Measurements from ENCODE around the gene TMCC1.

The TMCC1 gene

GRCh38 chr3:129608936-129609590 lies 284.4 kb downstream of the TMCC1 start:
- no peak overlapping the region for H3K9ac ChIP-seq (ENCODE audit: low read length in 5 of 5)
- H3K27ac ChIP-seq (ENCODE audit: low read depth, low read length): peak overlapping the region; percentile 99
- peaks cover 11 to 83% (median 61%) of the 10 kb centered on the region in 5 donors for H3K4me1 ChIP-seq (ENCODE audit: control insufficient read depth in 5 of 5, insufficient read depth in 5 of 5, low read length in 5 of 5)
- no peaks in the 10 kb centered on the region for H3K27me3 ChIP-seq (ENCODE audit: control insufficient read depth in 5 of 5, insufficient read depth in 4 of 5, low read length in 5 of 5)
- H3K4me3 ChIP-seq (ENCODE audit: low read depth in 1 of 5, low read length in 5 of 5): no peak overlapping the region
- no peaks in the 10 kb centered on the region for H3K9me3 ChIP-seq (ENCODE audit: control insufficient read depth in 5 of 5, low read length in 5 of 5)
- H3K36me3 ChIP-seq (ENCODE audit: control insufficient read depth in 5 of 5, insufficient read depth in 5 of 5, low read length in 5 of 5): peaks cover 0 to 3% (median 0%) of the 10 kb centered on the region in 5 donors

- peaks cover 18 to 89% (median 69%) of the 10 kb centered on the region in 5 donors for H3K4me1 ChIP-seq (ENCODE audit: control insufficient read depth in 5 of 5, insufficient read depth in 5 of 5, low read length in 5 of 5)
- peak overlapping the region in 3 of 5 donors; percentile 14 to 67 (median 66) for H3K4me3 ChIP-seq (ENCODE audit: low read depth in 1 of 5, low read length in 5 of 5)
- peak overlapping the region in 2 of 5 donors; percentile 76 to 89 for H3K9ac ChIP-seq (ENCODE audit: low read length in 5 of 5)
- peaks cover 0 to under 1% (median 0%) of the 10 kb centered on the region in 5 donors for H3K9me3 ChIP-seq (ENCODE audit: control insufficient read depth in 5 of 5, low read length in 5 of 5)
- H3K27ac ChIP-seq (ENCODE audit: low read depth, low read length): peak overlapping the region; percentile 99
- H3K36me3 ChIP-seq (ENCODE audit: control insufficient read depth in 5 of 5, insufficient read depth in 5 of 5, low read length in 5 of 5): peaks cover 0 to 3% (median 0%) of the 10 kb centered on the region in 5 donors
- peaks cover 0 to 2% (median 0%) of the 10 kb centered on the region in 5 donors for H3K27me3 ChIP-seq (ENCODE audit: control insufficient read depth in 5 of 5, insufficient read depth in 4 of 5, low read length in 5 of 5)
Observed at GRCh38 chr3:129608087-129608935, 285.2 kb downstream of the TMCC1 start.

- H3K4me3 ChIP-seq (ENCODE audit: low read depth in 1 of 5, low read length in 5 of 5): peak overlapping the region; percentile 58 to 68 (median 67)
- peaks cover 0 to 6% (median 0%) of the 10 kb centered on the region in 5 donors for H3K27me3 ChIP-seq (ENCODE audit: control insufficient read depth in 5 of 5, insufficient read depth in 4 of 5, low read length in 5 of 5)
- peaks cover 0 to 9% (median 0%) of the 10 kb centered on the region in 5 donors for H3K36me3 ChIP-seq (ENCODE audit: control insufficient read depth in 5 of 5, insufficient read depth in 5 of 5, low read length in 5 of 5)
- peak overlapping the region; percentile 99 for H3K27ac ChIP-seq (ENCODE audit: low read depth, low read length)
- H3K9me3 ChIP-seq (ENCODE audit: control insufficient read depth in 5 of 5, low read length in 5 of 5): peaks cover 0 to 3% (median 0%) of the 10 kb centered on the region in 5 donors
- H3K4me1 ChIP-seq (ENCODE audit: control insufficient read depth in 5 of 5, insufficient read depth in 5 of 5, low read length in 5 of 5): peaks cover 24 to 90% (median 69%) of the 10 kb centered on the region in 5 donors
- peak overlapping the region; percentile 50 to 91 (median 78) for H3K9ac ChIP-seq (ENCODE audit: low read length in 5 of 5)
Observed at GRCh38 chr3:129607391-129608068, 286.0 kb downstream of the TMCC1 start.

- H3K36me3 ChIP-seq (ENCODE audit: control insufficient read depth in 5 of 5, insufficient read depth in 5 of 5, low read length in 5 of 5): peaks cover 0 to 10% (median 0%) of the 10 kb centered on the region in 5 donors
- H3K9me3 ChIP-seq (ENCODE audit: control insufficient read depth in 5 of 5, low read length in 5 of 5): peaks cover 0 to 3% (median 0%) of the 10 kb centered on the region in 5 donors
- peak within 1 kb of the TSS; percentile 50 to 91 (median 78) for H3K9ac ChIP-seq (ENCODE audit: low read length in 5 of 5)
- H3K27me3 ChIP-seq (ENCODE audit: control insufficient read depth in 5 of 5, insufficient read depth in 4 of 5, low read length in 5 of 5): peaks cover 0 to 6% (median 0%) of the 10 kb centered on the region in 5 donors
- peak within 1 kb of the TSS; percentile 99 for H3K27ac ChIP-seq (ENCODE audit: low read depth, low read length)
- H3K4me1 ChIP-seq (ENCODE audit: control insufficient read depth in 5 of 5, insufficient read depth in 5 of 5, low read length in 5 of 5): peaks cover 29 to 90% (median 69%) of the 10 kb centered on the region in 5 donors
- H3K4me3 ChIP-seq (ENCODE audit: low read depth in 1 of 5, low read length in 5 of 5): peak within 1 kb of the TSS; percentile 67 to 81 (median 80)
Observed at GRCh38 chr3:129606636-129607390, 286.7 kb downstream of the TMCC1 start, which contains the start of gene PLXND1. TSS of gene PLXND1 (minus strand) at chr3:129606676. CDS start at chr3:129606639, 37 bp downstream.

GRCh38 chr3:129605922-129606635 lies 287.4 kb downstream of the TMCC1 start:
- Histone ChIP-seq H3K4me3 (ENCODE audit: low read depth in 1 of 5, low read length in 5 of 5) (peak overlapping the region in 4 of 5 donors; percentile 75 to 81 (median 80)), H3K9me3 (ENCODE audit: control insufficient read depth in 5 of 5, low read length in 5 of 5) (peaks cover 0 to 3% (median 0%) of the 10 kb centered on the region in 5 donors), H3K27me3 (ENCODE audit: control insufficient read depth in 5 of 5, insufficient read depth in 4 of 5, low read length in 5 of 5) (peaks cover 0 to 6% (median 0%) of the 10 kb centered on the region in 5 donors), H3K9ac (ENCODE audit: low read length in 5 of 5) (peak overlapping the region in 3 of 5 donors; percentile 67 to 79 (median 75)), H3K4me1 (ENCODE audit: control insufficient read depth in 5 of 5, insufficient read depth in 5 of 5, low read length in 5 of 5) (peaks cover 32 to 90% (median 71%) of the 10 kb centered on the region in 5 donors), H3K36me3 (ENCODE audit: control insufficient read depth in 5 of 5, insufficient read depth in 5 of 5, low read length in 5 of 5) (peaks cover 0 to 11% (median 3%) of the 10 kb centered on the region in 5 donors), H3K27ac (ENCODE audit: low read depth, low read length) (peak overlapping the region; percentile 75)

- peak overlapping the region in 3 of 5 donors; percentile 67 to 79 (median 75) for H3K9ac ChIP-seq (ENCODE audit: low read length in 5 of 5)
- peaks cover 0 to 14% (median 5%) of the 10 kb centered on the region in 5 donors for H3K36me3 ChIP-seq (ENCODE audit: control insufficient read depth in 5 of 5, insufficient read depth in 5 of 5, low read length in 5 of 5)
- H3K27ac ChIP-seq (ENCODE audit: low read depth, low read length): peak overlapping the region; percentile 97
- peaks cover 0 to 3% (median 0%) of the 10 kb centered on the region in 5 donors for H3K9me3 ChIP-seq (ENCODE audit: control insufficient read depth in 5 of 5, low read length in 5 of 5)
- peaks cover 35 to 93% (median 78%) of the 10 kb centered on the region in 5 donors for H3K4me1 ChIP-seq (ENCODE audit: control insufficient read depth in 5 of 5, insufficient read depth in 5 of 5, low read length in 5 of 5)
- H3K27me3 ChIP-seq (ENCODE audit: control insufficient read depth in 5 of 5, insufficient read depth in 4 of 5, low read length in 5 of 5): peaks cover 0 to 6% (median 0%) of the 10 kb centered on the region in 5 donors
- peak overlapping the region; percentile 75 to 95 (median 80) for H3K4me3 ChIP-seq (ENCODE audit: low read depth in 1 of 5, low read length in 5 of 5)
Observed at GRCh38 chr3:129605203-129605921, 288.1 kb downstream of the TMCC1 start.

GRCh38 chr3:129604767-129605166 lies 288.7 kb downstream of the TMCC1 start:
- peaks cover 0 to 3% (median 0%) of the 10 kb centered on the region in 5 donors for H3K9me3 ChIP-seq (ENCODE audit: control insufficient read depth in 5 of 5, low read length in 5 of 5)
- peaks cover 0 to 14% (median 5%) of the 10 kb centered on the region in 5 donors for H3K36me3 ChIP-seq (ENCODE audit: control insufficient read depth in 5 of 5, insufficient read depth in 5 of 5, low read length in 5 of 5)
- peaks cover 0 to 6% (median 0%) of the 10 kb centered on the region in 5 donors for H3K27me3 ChIP-seq (ENCODE audit: control insufficient read depth in 5 of 5, insufficient read depth in 4 of 5, low read length in 5 of 5)
- H3K27ac ChIP-seq (ENCODE audit: low read depth, low read length): peak overlapping the region; percentile 97
- H3K4me3 ChIP-seq (ENCODE audit: low read depth in 1 of 5, low read length in 5 of 5): peak overlapping the region; percentile 75 to 95 (median 80)
- H3K4me1 ChIP-seq (ENCODE audit: control insufficient read depth in 5 of 5, insufficient read depth in 5 of 5, low read length in 5 of 5): peaks cover 35 to 93% (median 82%) of the 10 kb centered on the region in 5 donors
- peak overlapping the region in 4 of 5 donors; percentile 53 to 100 (median 67) for H3K9ac ChIP-seq (ENCODE audit: low read length in 5 of 5)

Data from subcutaneous abdominal adipose tissue (tissue), 5 donors.